Astrocyte (in vitro differentiated cells and primary cell): ENCODE data around the gene ANAPC13.

Experiments
- CTCF ChIP-seq: IDR thresholded peaks from 2 replicates; pipeline ENCODE4 v1.5.1; 2011; ENCODE audit warnings: low read depth, mild to moderate bottlenecking, inconsistent platforms, low read length, moderate library complexity; ENCODE audit not compliant: insufficient read depth
- EZH2 ChIP-seq: IDR thresholded peaks from 2 replicates; pipeline ENCODE4 v1.6.1; 2012; ENCODE audit warnings: mild to moderate bottlenecking, low read length, inconsistent platforms; ENCODE audit not compliant: insufficient read depth

GRCh38 chr3:134446800-134447199, 39.0 kb downstream of the ANAPC13 start:
- TF ChIP-seq CTCF (no peak), EZH2 (no peak)
